Left kidney (tissue), 8 donors: Measurements from ENCODE around the gene BRD2. TPM values are rescaled to one million over a fixed set of nuclear protein-coding genes. Genes with fewer than 3 reads are reported as not detected.
A peak's percentile ranks its signal among the peaks of the same experiment; 100 is the strongest.
"Not testable (repeated sequence)": the region's sequence is repeated elsewhere in the genome, so short reads cannot be mapped to it uniquely, and the experiment has no call there.

Experiments
- DNase-seq: peaks from one replicate; pipeline ENCODE4 v3.0.0-alpha.2; 2013
- long read RNA-seq, 8 donors: transcript quantifications; one replicate each; lab custom pipeline, GENCODE V29; 2026
- polyA plus RNA-seq: library from polyadenylated mRNA; unstranded; fragments of 120-200 nt; gene quantifications from one replicate; pipeline ENCODE4 v1.2.1, GENCODE V29; 2013; ENCODE audit not compliant: insufficient read length

BRD2 gene
- polyA plus RNA-seq: 357 TPM
- long read RNA-seq, donor 1, transcript BRD2-207 (3 exons, 946 nt): minor isoform, 8 of 259 reads
- long read RNA-seq, donor 1, transcript BRD2-209 (2 exons, 1,628 nt): minor isoform, 5 of 259 reads
- long read RNA-seq, donor 1, transcript BRD2-211 (3 exons, 759 nt): major isoform, 50 of 259 reads
- long read RNA-seq, donor 1, transcript BRD2-219 (9 exons, 2,338 nt): minor isoform, 6 of 259 reads
- long read RNA-seq, donor 1, partial matches to known transcripts: 186 of 259 reads
- long read RNA-seq, donor 1, other reads (novel, unspliced or antisense): 0 of 259 reads
- long read RNA-seq, donor 2, transcript BRD2-219 (9 exons, 2,338 nt): minor isoform, 6 of 196 reads
- long read RNA-seq, donor 2, transcript BRD2-211 (3 exons, 759 nt): major isoform, 32 of 196 reads
- long read RNA-seq, donor 2, transcript BRD2-209 (2 exons, 1,628 nt): minor isoform, 12 of 196 reads
- long read RNA-seq, donor 2, transcript BRD2-207 (3 exons, 946 nt): minor isoform, 7 of 196 reads
- long read RNA-seq, donor 2, partial matches to known transcripts: 137 of 196 reads
- long read RNA-seq, donor 2, other reads (novel, unspliced or antisense): 0 of 196 reads
- long read RNA-seq, donor 3, transcript BRD2-211 (3 exons, 759 nt): major isoform, 34 of 154 reads
- long read RNA-seq, donor 3, transcript BRD2-209 (2 exons, 1,628 nt): minor isoform, 5 of 154 reads
- long read RNA-seq, donor 3, transcript BRD2-219 (9 exons, 2,338 nt): minor isoform, 7 of 154 reads
- long read RNA-seq, donor 3, partial matches to known transcripts: 107 of 154 reads
- long read RNA-seq, donor 3, other reads (novel, unspliced or antisense): 0 of 154 reads
- long read RNA-seq, donor 4, transcript BRD2-211 (3 exons, 759 nt): major isoform, 7 of 10 reads
- long read RNA-seq, donor 4, partial matches to known transcripts: 0 of 10 reads
- long read RNA-seq, donor 4, other reads (novel, unspliced or antisense): 0 of 10 reads
- long read RNA-seq, donor 5, full-length matches to known transcripts: 55 of 121 reads
- long read RNA-seq, donor 5, partial matches to known transcripts: 66 of 121 reads
- long read RNA-seq, donor 5, other reads (novel, unspliced or antisense): 0 of 121 reads
- long read RNA-seq, donor 6, transcript BRD2-209 (2 exons, 1,628 nt): minor isoform, 8 of 251 reads
- long read RNA-seq, donor 6, transcript BRD2-218 (2 exons, 565 nt): minor isoform, 5 of 251 reads
- long read RNA-seq, donor 6, transcript BRD2-211 (3 exons, 759 nt): major isoform, 45 of 251 reads
- long read RNA-seq, donor 6, transcript BRD2-219 (9 exons, 2,338 nt): minor isoform, 5 of 251 reads
- long read RNA-seq, donor 6, partial matches to known transcripts: 185 of 251 reads
- long read RNA-seq, donor 6, other reads (novel, unspliced or antisense): 0 of 251 reads
- long read RNA-seq, donor 7, full-length matches to known transcripts: 74 of 231 reads
- long read RNA-seq, donor 7, partial matches to known transcripts: 157 of 231 reads
- long read RNA-seq, donor 7, other reads (novel, unspliced or antisense): 0 of 231 reads
- long read RNA-seq, donor 8, transcript BRD2-211 (3 exons, 759 nt): major isoform, 15 of 46 reads
- long read RNA-seq, donor 8, transcript BRD2-219 (9 exons, 2,338 nt): minor isoform, 8 of 46 reads
- long read RNA-seq, donor 8, transcript BRD2-209 (2 exons, 1,628 nt): minor isoform, 9 of 46 reads
- long read RNA-seq, donor 8, partial matches to known transcripts: 11 of 46 reads
- long read RNA-seq, donor 8, other reads (novel, unspliced or antisense): 0 of 46 reads

- peak; percentile 97 for DNase-seq
Measured at GRCh38 chr6:32968093-32968866, at the start of gene BRD2. Gene BRD2, plus strand, starts transcription at chr6:32968594. Its CDS starts 4,305 bp downstream, at chr6:32972899.

DNA sequence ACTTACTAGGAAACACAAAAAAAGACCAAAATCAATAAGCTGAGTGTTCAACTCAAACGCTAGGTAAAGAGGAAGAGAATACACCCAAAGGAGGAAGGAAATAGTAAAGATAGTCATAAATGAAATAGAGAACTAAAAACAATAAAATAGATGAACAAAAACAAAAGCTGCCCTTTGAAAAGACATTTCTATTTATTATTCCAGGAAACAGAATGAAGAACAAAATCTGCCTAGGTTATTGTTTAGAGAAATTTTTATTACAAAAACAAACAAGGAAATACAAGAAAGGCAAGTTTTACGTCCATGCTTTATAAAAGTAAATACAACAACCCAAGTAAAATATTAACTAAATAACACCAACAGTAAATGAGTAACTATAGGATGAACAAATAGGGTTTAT lies 47.7 kb upstream of the BRD2 start:
- no peak for DNase-seq

GRCh38 chr6:32922083-32922482 lies 46.3 kb upstream of the BRD2 start:
- DNase-seq: no peak

GRCh38 chr6:32931211-32931610 lies 37.2 kb upstream of the BRD2 start:
- no peak for DNase-seq

GRCh38 chr6:32932132-32932868 lies 36.1 kb upstream of the BRD2 start:
- no peak for DNase-seq

DNA sequence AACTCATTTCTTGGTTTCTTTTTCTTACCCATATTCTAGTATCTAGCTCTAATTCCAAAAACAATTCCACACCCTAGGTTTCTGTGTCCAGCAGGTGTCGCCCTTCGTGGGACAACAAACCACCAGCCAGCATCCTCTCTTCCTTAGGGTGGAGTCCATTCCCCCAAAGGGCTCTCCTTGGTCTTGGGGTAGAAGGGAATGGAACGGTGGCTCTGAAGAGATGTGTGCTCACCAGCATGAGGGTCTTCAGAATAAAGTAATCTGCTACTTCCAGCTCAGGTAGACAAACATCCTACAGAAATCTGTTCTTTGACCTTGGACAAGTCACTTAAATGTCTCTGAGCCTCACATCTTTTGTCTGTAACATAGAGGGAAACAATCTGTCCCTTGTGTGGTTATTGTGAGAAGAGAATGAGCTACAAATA lies 34.7 kb upstream of the BRD2 start:
- DNase-seq: peak; percentile 74

DNA sequence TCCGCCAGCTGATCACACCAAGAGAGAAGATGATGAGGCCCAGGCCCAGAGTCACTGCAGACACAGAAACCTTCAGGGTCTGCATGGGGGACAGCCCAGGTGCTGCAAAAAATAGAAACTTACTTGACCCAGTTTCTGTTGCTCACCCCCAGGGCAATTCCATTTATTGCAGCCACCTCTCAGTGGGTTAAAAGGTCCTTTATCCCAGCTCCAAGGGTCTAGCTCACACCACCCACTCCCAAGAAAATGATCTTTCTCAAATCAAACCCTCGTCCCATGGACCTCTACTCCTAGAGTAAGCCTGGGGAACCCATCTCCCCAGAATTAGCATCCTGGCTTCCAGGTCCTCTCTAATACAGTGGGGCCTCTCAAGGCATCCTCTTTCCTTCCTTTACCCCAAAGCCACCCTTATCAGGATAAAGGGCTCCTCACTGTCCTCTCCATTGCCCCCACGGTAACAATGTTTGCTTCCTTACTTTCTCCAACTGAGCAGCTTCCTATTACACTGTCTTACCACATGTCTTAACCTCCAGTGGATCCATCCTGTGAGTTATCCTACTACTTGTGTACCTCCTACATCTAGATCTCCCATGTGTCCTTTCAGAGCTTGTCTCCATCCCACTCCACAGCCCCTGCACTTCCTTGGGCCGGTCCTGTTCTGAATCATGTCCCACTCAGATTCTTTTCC lies 32.7 kb upstream of the BRD2 start:
- no peak for DNase-seq

DNA sequence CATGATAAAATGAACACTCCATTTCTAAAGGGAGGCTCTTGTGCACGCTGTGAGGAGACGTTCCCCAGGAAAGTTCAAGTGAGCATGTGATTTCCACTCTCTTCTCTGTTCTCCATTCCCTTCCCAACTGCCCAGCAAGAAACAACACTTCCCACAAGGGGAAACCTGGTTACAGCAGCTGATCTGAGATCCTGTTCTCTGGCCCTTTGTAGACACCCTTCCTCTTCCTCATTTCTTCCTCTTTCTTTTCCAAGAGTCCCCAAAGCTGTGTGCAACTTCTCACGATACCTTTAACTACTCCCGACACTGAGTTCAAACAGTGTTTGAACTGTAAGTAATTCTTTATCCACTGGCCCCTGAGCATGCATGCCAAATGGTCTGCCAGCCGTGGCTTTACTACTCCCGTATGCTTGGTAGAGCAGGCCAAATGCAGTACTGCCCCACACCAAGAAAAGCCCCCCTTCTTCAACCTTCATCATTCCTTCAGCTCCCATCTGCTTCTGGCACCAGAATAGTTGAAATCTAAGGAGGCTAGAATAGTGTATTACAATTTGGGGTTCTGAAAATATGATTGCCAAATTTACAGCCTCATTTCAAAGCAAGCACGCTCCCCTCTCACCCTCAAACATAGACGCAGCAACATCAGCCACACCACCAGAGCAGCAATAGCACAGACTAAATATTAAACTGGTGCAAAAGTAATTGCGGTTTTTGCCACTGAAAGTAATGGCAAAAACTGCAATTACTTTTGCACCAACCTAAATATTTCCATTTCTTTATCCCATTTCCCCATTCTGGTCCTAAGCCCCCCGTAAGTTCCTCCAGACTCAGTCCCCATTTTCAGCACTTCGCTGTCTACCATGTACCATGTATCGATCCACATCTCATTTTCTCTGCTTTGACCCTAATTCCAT lies 31.9 kb upstream of the BRD2 start:
- DNase-seq: no peak

DNA sequence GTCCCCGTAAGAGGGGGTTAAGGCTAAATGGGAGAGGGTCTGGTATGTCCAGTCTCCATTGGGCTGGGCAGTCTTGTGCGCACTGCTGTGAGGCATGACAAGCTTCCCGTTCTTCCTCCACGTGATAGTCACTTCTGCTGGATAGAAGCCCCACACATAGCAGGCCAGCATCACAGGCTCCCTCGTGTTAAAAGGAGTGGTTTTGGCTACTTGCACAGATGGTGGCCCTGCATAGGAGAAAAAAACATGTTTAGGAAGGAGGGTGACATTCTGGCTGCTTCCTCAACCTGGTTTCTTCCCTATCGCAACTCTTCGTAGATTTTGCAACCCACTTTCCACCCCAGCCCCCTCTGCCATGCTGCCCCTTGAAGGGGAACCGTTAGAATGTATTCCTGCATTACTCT lies 31.2 kb upstream of the BRD2 start:
- no peak for DNase-seq

GRCh38 chr6:32938494-32938893 lies 29.9 kb upstream of the BRD2 start:
- DNase-seq: no peak

DNA sequence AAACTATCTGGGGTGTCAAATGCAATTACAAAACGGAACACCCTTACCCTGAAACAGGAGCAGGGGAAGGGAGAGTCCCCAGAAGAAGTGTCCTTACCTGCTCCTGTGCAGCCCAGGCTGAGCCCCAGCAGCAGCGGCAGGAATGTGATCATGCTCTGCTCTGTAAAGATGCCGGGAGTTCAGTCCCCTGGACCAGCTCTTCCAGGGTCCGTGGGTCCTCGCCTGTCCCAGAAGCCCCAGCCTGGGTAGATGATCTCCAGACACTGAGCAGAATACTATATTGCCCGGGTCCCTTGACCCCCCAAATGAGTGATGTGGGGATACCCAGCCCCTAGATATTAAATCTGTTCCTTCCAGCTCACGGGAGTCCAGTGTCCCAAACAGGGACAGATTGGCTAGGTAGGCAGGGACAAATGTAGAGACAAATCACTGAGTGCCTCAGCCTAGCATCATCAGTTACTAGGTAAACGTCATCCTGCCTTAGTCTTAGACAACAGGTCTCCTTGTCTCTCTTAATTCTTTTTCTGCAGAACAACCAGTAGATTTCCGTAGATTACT lies 27.7 kb upstream of the BRD2 start, which contains the start of gene HLA-DMB:
TSS of gene HLA-DMB (minus strand) at position 373 of the 558 bp plus-strand sequence. CDS start at position 152, 221 bp downstream.
- DNase-seq: peak; percentile 88

GRCh38 chr6:32941214-32941768 lies 27.1 kb upstream of the BRD2 start:
- DNase-seq: peak; percentile 85

- DNase-seq: not testable (repeated sequence)
Measured at GRCh38 chr6:32942555-32943123, 25.8 kb upstream of the BRD2 start.

- no peak for DNase-seq
Measured at GRCh38 chr6:32943864-32944649, 24.3 kb upstream of the BRD2 start.

DNA sequence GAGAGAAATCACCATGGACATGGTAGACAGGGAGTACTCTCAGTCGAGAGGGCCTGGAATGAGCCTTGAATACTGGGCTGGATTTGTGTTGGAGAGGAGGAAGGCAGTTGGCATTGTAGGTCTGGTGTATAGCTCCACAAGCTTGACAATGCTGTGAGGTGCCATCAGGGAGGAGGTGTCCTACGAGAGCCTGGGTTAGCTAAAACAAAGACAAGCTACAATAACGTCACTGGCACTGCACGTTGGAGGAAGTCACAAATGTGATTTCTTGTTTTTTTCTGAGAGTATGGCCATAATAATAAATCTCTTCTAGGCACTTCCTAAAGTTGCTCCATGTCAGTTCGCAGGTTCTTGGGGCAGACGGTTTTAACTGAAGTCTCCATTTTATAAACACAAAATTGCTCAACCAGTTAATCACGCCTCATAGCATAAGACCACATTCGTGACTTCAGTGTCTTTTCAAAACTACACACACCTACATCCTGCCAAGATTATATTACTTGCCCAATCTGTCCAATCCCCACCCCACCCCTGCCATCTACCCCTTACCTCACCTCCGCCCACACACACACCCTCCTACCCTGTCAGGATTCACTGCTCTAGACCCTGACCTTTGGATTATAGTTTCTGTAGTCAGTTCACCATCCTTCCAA lies 23.2 kb upstream of the BRD2 start:
- DNase-seq: no peak
